Loucy (cell line): ENCODE results near the gene FAM131A.

Experiments
- CTCF ChIP-seq: fragments of 200-600 bp; sonication (generic); conservative IDR thresholded peaks from 2 replicates; pipeline ENCODE4 v1.5.1; 2014; ENCODE audit warnings: mild to moderate bottlenecking, antibody characterized with exemption, low read length
- EZH2phosphoT487 ChIP-seq: fragments of 200-600 bp; IDR thresholded peaks from 2 replicates; pipeline ENCODE4 v1.6.1; 2018; ENCODE audit warnings: antibody characterized with exemption, mild to moderate bottlenecking, moderate library complexity, borderline replicate concordance

GRCh38 chr3:184325715-184326369, 11.6 kb upstream of the FAM131A start:
- no peak for TF ChIP-seq CTCF
- no peak for TF ChIP-seq EZH2phosphoT487
